GM12875 (cell line): ENCODE results near the gene FOXS1.

Experiments used
- H3K4me3 ChIP-seq: one replicate; pipeline ENCODE4 v1.5.1; 2011; ENCODE audit warnings: low read depth, low read length, control low read depth
- TF ChIP-seq, protein P1 (sequence below): IDR thresholded peaks from 2 replicates; pipeline ENCODE4 v1.5.1; 2011; ENCODE audit warnings: low read depth, mild to moderate bottlenecking, control low read depth, inconsistent platforms, low read length, moderate library complexity, borderline replicate concordance; ENCODE audit not compliant: insufficient read depth

Gene FOXS1

DNA sequence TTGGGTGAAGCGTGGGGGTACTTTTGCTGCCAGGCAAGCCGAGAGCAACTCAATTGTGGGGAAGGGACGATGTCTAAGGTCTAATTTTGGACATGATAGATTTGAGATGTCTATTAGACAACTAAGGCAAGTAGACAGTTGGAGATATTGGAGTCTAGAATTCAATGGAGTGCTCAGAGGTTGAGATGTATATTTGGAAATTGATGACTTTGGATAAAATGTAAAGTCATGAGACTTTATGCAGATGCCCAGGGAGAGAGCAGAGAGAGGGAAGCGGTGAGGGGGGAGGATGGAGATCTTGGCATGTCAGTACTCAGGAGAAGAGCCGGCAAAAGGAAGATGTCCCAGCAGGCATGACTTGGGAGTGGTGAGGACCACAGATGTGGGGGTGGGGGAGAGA is 19.3 kb downstream of the FOXS1 start:
- H3K4me3 ChIP-seq: no peak overlapping the region
- TF ChIP-seq, protein P1, sequence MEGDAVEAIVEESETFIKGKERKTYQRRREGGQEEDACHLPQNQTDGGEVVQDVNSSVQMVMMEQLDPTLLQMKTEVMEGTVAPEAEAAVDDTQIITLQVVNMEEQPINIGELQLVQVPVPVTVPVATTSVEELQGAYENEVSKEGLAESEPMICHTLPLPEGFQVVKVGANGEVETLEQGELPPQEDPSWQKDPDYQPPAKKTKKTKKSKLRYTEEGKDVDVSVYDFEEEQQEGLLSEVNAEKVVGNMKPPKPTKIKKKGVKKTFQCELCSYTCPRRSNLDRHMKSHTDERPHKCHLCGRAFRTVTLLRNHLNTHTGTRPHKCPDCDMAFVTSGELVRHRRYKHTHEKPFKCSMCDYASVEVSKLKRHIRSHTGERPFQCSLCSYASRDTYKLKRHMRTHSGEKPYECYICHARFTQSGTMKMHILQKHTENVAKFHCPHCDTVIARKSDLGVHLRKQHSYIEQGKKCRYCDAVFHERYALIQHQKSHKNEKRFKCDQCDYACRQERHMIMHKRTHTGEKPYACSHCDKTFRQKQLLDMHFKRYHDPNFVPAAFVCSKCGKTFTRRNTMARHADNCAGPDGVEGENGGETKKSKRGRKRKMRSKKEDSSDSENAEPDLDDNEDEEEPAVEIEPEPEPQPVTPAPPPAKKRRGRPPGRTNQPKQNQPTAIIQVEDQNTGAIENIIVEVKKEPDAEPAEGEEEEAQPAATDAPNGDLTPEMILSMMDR: no peak

DNA sequence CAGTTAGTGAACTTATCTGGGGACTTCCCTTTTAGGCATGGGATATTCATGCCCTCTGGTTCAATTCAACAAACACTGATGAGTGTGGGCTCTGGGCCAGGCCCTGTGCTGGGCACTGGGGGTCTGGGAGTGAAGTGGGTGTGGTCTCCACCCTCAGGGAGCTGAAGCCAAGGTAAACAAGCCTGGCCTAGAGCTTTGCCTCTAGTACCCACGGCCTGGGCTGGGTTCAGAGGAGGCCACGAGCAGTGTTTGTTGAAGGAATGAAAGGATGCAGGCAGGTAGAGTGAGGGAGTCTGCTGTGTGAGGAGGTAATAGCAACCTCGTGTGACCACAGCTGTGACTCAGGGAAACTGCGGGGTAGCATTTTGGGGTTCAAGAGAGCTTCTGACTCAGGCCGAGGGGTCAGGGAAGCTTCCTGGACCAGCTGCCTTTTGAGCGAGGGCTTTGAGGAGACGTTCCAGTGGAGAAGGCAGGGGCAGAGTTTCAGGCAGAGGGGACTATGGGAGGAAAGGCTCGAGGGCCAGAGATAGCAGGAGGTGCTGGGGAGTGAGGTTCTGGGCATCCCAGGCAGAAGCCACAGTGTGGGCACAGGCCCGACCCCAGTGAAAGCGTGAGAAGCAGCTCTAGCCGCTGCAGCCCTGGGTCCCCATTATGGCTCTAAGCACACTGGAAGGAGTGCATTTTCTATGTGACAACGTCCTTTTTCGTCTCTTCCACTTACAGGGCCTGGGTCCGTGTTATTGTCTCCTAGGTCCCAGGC is 20.7 kb downstream of the FOXS1 start:
- no peak overlapping the region for H3K4me3 ChIP-seq
- TF ChIP-seq, protein P1: no peak

DNA sequence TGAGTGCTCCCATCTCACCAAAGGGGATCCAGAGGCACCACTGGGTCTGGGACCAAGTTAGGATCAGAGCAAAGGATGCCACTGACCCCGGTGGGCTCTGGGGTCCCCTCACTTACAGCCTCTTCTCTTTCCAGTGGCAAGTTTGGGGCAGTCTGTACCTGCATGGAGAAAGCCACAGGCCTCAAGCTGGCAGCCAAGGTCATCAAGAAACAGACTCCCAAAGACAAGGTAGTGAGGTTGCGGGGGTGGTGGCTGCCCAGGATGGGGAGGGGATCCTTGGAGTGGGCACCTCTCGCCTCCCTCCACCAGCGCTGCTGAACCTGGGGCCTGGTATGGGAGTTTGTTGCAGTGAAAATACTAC is 21.3 kb downstream of the FOXS1 start:
- no peak overlapping the region for H3K4me3 ChIP-seq
- TF ChIP-seq, protein P1: no peak

DNA sequence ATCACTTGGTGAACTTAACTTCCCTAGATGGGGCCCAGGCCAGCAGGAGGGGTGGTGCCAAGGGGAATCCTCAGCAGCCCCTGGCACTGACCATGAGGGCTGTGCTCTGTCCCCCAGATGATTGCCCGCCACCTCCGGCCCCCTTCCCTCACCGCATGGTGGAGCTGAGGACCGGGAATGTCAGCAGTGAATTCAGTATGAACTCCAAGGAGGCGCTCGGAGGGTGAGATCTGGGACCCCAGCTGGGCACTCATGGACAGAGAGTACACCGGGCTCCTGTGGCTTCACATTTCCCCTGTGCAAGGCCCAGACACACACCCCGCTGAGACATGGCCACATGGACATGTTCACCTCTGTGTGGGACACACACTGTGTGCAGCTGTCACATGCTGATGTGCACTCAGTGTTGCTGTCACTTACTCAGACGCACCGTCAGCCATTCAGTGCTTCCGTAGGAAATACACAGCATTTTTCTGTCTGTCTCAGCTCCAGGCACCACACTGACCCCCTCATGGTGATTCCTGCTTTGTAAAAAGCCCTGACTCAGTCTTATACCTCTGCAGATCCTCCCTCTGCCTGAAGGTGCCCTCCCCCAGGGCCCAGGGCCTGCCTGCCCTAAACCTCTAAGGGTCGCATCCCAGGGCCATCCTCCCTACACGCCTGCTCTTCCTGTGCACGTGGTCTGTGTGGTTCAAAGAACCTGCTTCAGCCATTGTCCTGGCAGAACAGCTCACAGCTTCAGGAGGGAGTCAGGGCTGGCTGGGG is 21.9 kb downstream of the FOXS1 start:
- no peak overlapping the region for H3K4me3 ChIP-seq
- TF ChIP-seq, protein P1: no peak

DNA sequence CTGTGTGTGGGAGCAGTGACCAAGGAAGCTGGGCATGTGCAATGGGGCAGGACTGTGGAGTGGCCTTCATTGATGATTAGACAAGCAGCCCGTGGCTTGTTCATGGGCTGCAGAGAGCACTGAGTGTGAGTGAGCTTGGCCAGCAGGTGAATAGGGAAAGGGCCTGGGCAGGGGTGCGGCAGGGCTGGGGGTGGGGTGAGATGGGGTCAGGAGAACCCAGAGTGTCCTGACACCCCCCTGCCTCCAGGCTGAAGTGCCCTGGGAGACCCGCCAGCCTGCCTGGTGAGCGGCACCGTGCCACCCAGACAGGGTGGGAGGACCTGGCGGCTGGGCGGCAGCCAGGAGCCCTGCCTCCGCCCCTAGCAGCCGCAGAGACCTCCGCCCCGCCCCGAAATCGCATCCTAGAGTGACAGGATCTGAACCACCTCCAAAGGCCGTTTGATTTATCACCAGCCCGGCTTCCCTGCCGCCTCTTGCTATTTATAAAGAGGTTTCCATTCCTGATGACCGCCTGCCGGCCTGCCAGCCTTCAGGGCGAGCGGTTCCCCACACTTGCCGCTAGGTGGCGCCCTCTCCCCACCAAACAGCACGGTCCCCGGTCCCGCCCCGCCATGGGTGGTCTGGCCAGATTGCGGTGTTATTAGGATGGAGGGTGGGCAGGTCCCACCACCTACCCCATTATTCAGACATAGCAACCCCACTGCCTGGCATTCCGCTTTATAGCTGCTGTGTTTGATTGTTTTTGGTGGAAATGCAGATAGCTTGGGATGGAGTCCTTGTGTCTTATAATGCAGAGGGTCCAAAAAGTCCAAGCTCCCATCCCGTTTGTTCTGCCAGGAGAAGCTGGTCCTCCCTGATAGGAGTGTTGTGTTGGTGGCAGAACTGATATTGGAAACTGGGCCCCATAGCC is 22.7 kb downstream of the FOXS1 start:
- TF ChIP-seq, protein P1: peak; percentile 95
- H3K4me3 ChIP-seq: no peak overlapping the region

DNA sequence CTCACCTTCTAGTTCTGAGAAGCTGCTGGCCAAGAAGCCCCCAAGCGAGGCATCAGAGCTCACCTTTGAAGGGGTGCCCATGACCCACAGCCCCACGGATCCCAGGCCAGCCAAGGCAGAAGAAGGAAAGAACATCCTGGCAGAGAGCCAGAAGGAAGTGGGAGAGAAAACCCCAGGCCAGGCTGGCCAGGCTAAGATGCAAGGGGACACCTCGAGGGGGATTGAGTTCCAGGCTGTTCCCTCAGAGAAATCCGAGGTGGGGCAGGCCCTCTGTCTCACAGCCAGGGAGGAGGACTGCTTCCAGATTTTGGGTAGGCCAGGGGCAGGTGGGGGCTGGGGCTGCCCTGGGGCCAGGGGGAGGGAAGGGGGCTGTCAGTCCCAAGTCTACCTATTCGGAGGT is 24.0 kb downstream of the FOXS1 start:
- H3K4me3 ChIP-seq: no peak overlapping the region
- TF ChIP-seq, protein P1: no peak
